Activated effector memory CD4-positive, alpha-beta T cell treated with anti-CD3 and anti-CD28 coated beads, Interleukin-2, amount 50 U/mL, for 16 hours (primary cell): ENCODE measurements around the gene NEURL1.
A peak's percentile ranks its signal among the peaks of the same experiment; 100 is the strongest.

Experiments
- DNase-seq: peaks from one replicate; pipeline ENCODE4 v3.0.0-alpha.2; 2020

Gene NEURL1

GRCh38 chr10:103564776-103565520, 71.4 kb downstream of the NEURL1 start:
- peak; percentile 77 for DNase-seq

GRCh38 chr10:103566536-103566935, 73.0 kb downstream of the NEURL1 start:
- no peak for DNase-seq

- no peak for DNase-seq
These were observed 75.0 kb downstream of the NEURL1 start for GRCh38 chr10:103568505-103568904.

- DNase-seq = no peak
These were observed 76.4 kb downstream of the NEURL1 start for GRCh38 chr10:103569896-103570295.

- DNase-seq = no peak
These were observed 77.5 kb downstream of the NEURL1 start for GRCh38 chr10:103570844-103571655.

- DNase-seq = no peak
These were observed 78.1 kb downstream of the NEURL1 start for GRCh38 chr10:103571656-103571975.

GRCh38 chr10:103572347-103573204, 79.1 kb downstream of the NEURL1 start:
- no peak for DNase-seq

- no peak for DNase-seq
These were observed 79.6 kb downstream of the NEURL1 start for GRCh38 chr10:103573205-103573487.

GRCh38 chr10:103574097-103575061, 80.9 kb downstream of the NEURL1 start:
- DNase-seq = no peak

- no peak for DNase-seq
These were observed 82.0 kb downstream of the NEURL1 start for GRCh38 chr10:103575416-103576075.

GRCh38 chr10:103576076-103576471, 82.6 kb downstream of the NEURL1 start:
- no peak for DNase-seq

GRCh38 chr10:103576862-103577261, 83.4 kb downstream of the NEURL1 start:
- DNase-seq = no peak

GRCh38 chr10:103578782-103579382, 85.4 kb downstream of the NEURL1 start:
- no peak for DNase-seq

GRCh38 chr10:103580011-103580410, 86.5 kb downstream of the NEURL1 start:
- DNase-seq = no peak

GRCh38 chr10:103580430-103580829, 86.9 kb downstream of the NEURL1 start:
- DNase-seq = no peak

GRCh38 chr10:103581499-103581898, 88.0 kb downstream of the NEURL1 start:
- no peak for DNase-seq

GRCh38 chr10:103582331-103583123, 89.0 kb downstream of the NEURL1 start:
- no peak for DNase-seq

- no peak for DNase-seq
These were observed 90.3 kb downstream of the NEURL1 start for GRCh38 chr10:103583871-103584215.

GRCh38 chr10:103584216-103585010, 90.9 kb downstream of the NEURL1 start:
- peak; percentile 88 for DNase-seq

GRCh38 chr10:103585011-103585405, 91.5 kb downstream of the NEURL1 start:
- DNase-seq = no peak
